Measurements from ENCODE around the gene CDC42EP3. TPM values are rescaled to one million over a fixed set of nuclear protein-coding genes. Genes with fewer than 3 reads are reported as not detected.

Gene CDC42EP3
- total RNA-seq, 4 donors from 2014 or later, result 8.1 to 24.7 (median 18.8) TPM

- Histone ChIP-seq H3K27ac (peak overlapping the region in 2 of 3 donors; percentile 43 to 94), H3K9me3 (no peaks in the 10 kb centered on the region), H3K4me1 (peaks cover 5 to 7% of the 10 kb centered on the region in 2 donors), H3K4me3 (replicated peaks in 1 of 3) (peak overlapping the region; percentile 68 to 97 (median 69)), H3K27me3 (no peaks in the 10 kb centered on the region), H3K36me3 (no peaks in the 10 kb centered on the region)
- intact Hi-C loops (cut with DNase I), result loop anchor here (10.0 kb wide), 1 partner anchor 104 kb away; no protein-coding TSS in a partner anchor
- no peak for DNase-seq
- TF ChIP-seq CTCF (IDR thresholded peaks at IDR 0.05), result no peak
- TF ChIP-seq POLR2A (IDR thresholded peaks at IDR 0.05), result no peak
- WGBS, 2 donors, result 29 to 34% methylated on average over 11 of the region's 11 CpGs
Observed at GRCh38 chr2:37670378-37671008, 949 bp downstream of the CDC42EP3 start.

GRCh38 chr2:37669446-37669845, 2.0 kb downstream of the CDC42EP3 start:
- intact Hi-C loops (cut with DNase I), result no loop called here
- Histone ChIP-seq H3K36me3 (no peaks in the 10 kb centered on the region), H3K27me3 (no peaks in the 10 kb centered on the region), H3K27ac (no peak overlapping the region), H3K4me3 (replicated peaks in 1 of 3) (peak overlapping the region in 1 of 3 donors; percentile 97), H3K9me3 (no peaks in the 10 kb centered on the region), H3K4me1 (peaks cover 5 to 10% of the 10 kb centered on the region in 2 donors)
- TF ChIP-seq POLR2A (IDR thresholded peaks at IDR 0.05) (no peak), CTCF (IDR thresholded peaks at IDR 0.05) (no peak)
- DNase-seq, result no peak
- WGBS, 2 donors, result 87 to 92% methylated on average over 3 of the region's 3 CpGs

- Histone ChIP-seq H3K4me3 (replicated peaks in 1 of 3) (no peak overlapping the region), H3K27me3 (no peaks in the 10 kb centered on the region)
Observed at GRCh38 chr2:37667704-37668103, 3.7 kb downstream of the CDC42EP3 start.

GRCh38 chr2:37666772-37667171, 4.7 kb downstream of the CDC42EP3 start:
- H3K27me3 ChIP-seq, result no peaks in the 10 kb centered on the region
- DNase-seq, result no peak
- no peak for TF ChIP-seq POLR2A (IDR thresholded peaks at IDR 0.05)
- no peak for TF ChIP-seq CTCF (IDR thresholded peaks at IDR 0.05)
- H3K9me3 ChIP-seq, result no peaks in the 10 kb centered on the region
- intact Hi-C loops (cut with DNase I), result no loop called here
- WGBS, 2 donors, result 85 to 100% methylated on average over 2 of the region's 2 CpGs
- no peak overlapping the region for H3K4me3 ChIP-seq (replicated peaks in 1 of 3)
- H3K27ac ChIP-seq, result no peak overlapping the region
- peaks cover 5 to 11% of the 10 kb centered on the region in 2 donors for H3K4me1 ChIP-seq
- H3K36me3 ChIP-seq, result no peaks in the 10 kb centered on the region

More at GRCh38 chr2:37667704-37668103, 3.7 kb downstream of the CDC42EP3 start:
- no peaks in the 10 kb centered on the region for H3K9me3 ChIP-seq
- TF ChIP-seq CTCF (IDR thresholded peaks at IDR 0.05) (no peak), POLR2A (IDR thresholded peaks at IDR 0.05) (no peak)
- intact Hi-C loops (cut with DNase I), result no loop called here
- H3K36me3 ChIP-seq, result no peaks in the 10 kb centered on the region
- peaks cover 5 to 11% of the 10 kb centered on the region in 2 donors for H3K4me1 ChIP-seq
- no peak overlapping the region for H3K27ac ChIP-seq
- DNase-seq, result no peak
- WGBS, 2 donors, result 94 to 95% methylated on average over 2 of the region's 2 CpGs

GRCh38 chr2:37665604-37666362, 5.7 kb downstream of the CDC42EP3 start:
- Histone ChIP-seq H3K4me1 (peaks cover 5 to 11% of the 10 kb centered on the region in 2 donors), H3K4me3 (replicated peaks in 1 of 3) (no peak overlapping the region), H3K27me3 (no peaks in the 10 kb centered on the region), H3K27ac (no peak overlapping the region), H3K36me3 (no peaks in the 10 kb centered on the region), H3K9me3 (no peaks in the 10 kb centered on the region)
- TF ChIP-seq CTCF (IDR thresholded peaks at IDR 0.05) (no peak), POLR2A (IDR thresholded peaks at IDR 0.05) (no peak)
- intact Hi-C loops (cut with DNase I), result no loop called here
- DNase-seq, result no peak
- WGBS, 2 donors, result 84 to 86% methylated on average over 11 of the region's 11 CpGs

Measured in thyroid gland (tissue), 4 donors.